Measurements from ENCODE around the gene ZBTB1. TPM values are rescaled to one million over a fixed set of nuclear protein-coding genes. Genes with fewer than 3 reads are reported as not detected.

Gene ZBTB1
- total and polyA plus RNA-seq, 11 donors = 9.0 to 29.5 (median 17.7) TPM

- Histone ChIP-seq H3K4me3 (no peak overlapping the region), H3K9me3 (no peaks in the 10 kb centered on the region), H3K36me3 (peaks cover 0 to 37% (median 8%) of the 10 kb centered on the region in 9 donors), H3K27ac (no peak overlapping the region), H3K4me1 (peaks cover 0 to 60% (median 13%) of the 10 kb centered on the region in 12 donors), H3K27me3 (no peaks in the 10 kb centered on the region)
- intact Hi-C loops (cut with DNase I) = no loop called here
- no peak for ATAC-seq
- no peak for TF ChIP-seq POLR2A (IDR thresholded peaks at IDR 0.05)
- no peak for TF ChIP-seq CTCF (IDR thresholded peaks at IDR 0.05)
- DNase-seq = no peak
Observed at GRCh38 chr14:64495252-64495651, 9.3 kb upstream of the ZBTB1 start.

- Histone ChIP-seq H3K4me3 (no peak overlapping the region), H3K27me3 (no peaks in the 10 kb centered on the region), H3K9me3 (no peaks in the 10 kb centered on the region), H3K27ac (peak overlapping the region in 6 of 12 donors; percentile 2 to 78 (median 44)), H3K4me1 (peaks cover 6 to 65% (median 25%) of the 10 kb centered on the region in 12 donors), H3K36me3 (peaks cover 0 to 30% (median 4%) of the 10 kb centered on the region in 9 donors)
- DNase-seq (no peak), ATAC-seq (no peak)
- intact Hi-C loops (cut with DNase I) = no loop called here
- TF ChIP-seq POLR2A (IDR thresholded peaks at IDR 0.05) (no peak), CTCF (IDR thresholded peaks at IDR 0.05) (no peak)
Observed at GRCh38 chr14:64496764-64497163, 7.8 kb upstream of the ZBTB1 start.

- intact Hi-C loops (cut with DNase I) = loop anchor here in 1 of 10 donors (10.0 kb wide), 1 partner anchor 155 kb away; no protein-coding TSS in a partner anchor
- Histone ChIP-seq H3K36me3 (peaks cover 0 to 20% (median 1%) of the 10 kb centered on the region in 9 donors), H3K9me3 (no peaks in the 10 kb centered on the region), H3K4me1 (peaks cover 8 to 63% (median 30%) of the 10 kb centered on the region in 12 donors), H3K27me3 (no peaks in the 10 kb centered on the region), H3K27ac (peak overlapping the region in 8 of 12 donors; percentile 4 to 100 (median 34)), H3K4me3 (no peak overlapping the region)
- DNase-seq = no peak
- WGBS, 4 donors = 92 to 96% (median 94%) methylated on average over 1 of the region's 1 CpG
- TF ChIP-seq POLR2A (IDR thresholded peaks at IDR 0.05) (no peak), CTCF (IDR thresholded peaks at IDR 0.05) (no peak)
- no peak for ATAC-seq
Observed at GRCh38 chr14:64500088-64500487, 4.5 kb upstream of the ZBTB1 start.

- Histone ChIP-seq H3K4me3 (peak overlapping the region in 9 of 12 donors; percentile 70 to 97 (median 90)), H3K36me3 (peaks cover 0 to 15% (median 0%) of the 10 kb centered on the region in 9 donors), H3K4me1 (peaks cover 8 to 71% (median 36%) of the 10 kb centered on the region in 12 donors), H3K27me3 (no peaks in the 10 kb centered on the region), H3K27ac (peak overlapping the region; percentile 43 to 100 (median 98)), H3K9me3 (no peaks in the 10 kb centered on the region)
- 34 to 45% (median 36%) methylated on average over 8 of the region's 8 CpGs for WGBS, 4 donors
- ATAC-seq = peak; percentile 22 to 39 (median 28)
- intact Hi-C loops (cut with DNase I) = loop anchor here in 1 of 10 donors (10.0 kb wide), 1 partner anchor 157 kb away; no protein-coding TSS in a partner anchor
- TF ChIP-seq CTCF (IDR thresholded peaks at IDR 0.05) (peak in 3 of 12 donors; percentile 8 to 25 (median 22)), POLR2A (IDR thresholded peaks at IDR 0.05) (peak in 1 of 2 donors; percentile 37)
- DNase-seq = peak; percentile 34 to 74 (median 47)
Observed at GRCh38 chr14:64501411-64502171, 3.0 kb upstream of the ZBTB1 start.

Measured in heart left ventricle (tissue), 16 donors.